GM12865 (cell line): ENCODE data around the gene PAPPA.

Experiments
- DNase-seq: peaks from one replicate; pipeline ENCODE4 v3.0.0; 2010; ENCODE audit warnings: low read depth
- H3K4me3 ChIP-seq: 2 replicates; pipeline ENCODE4 v1.5.1; 2011; ENCODE audit warnings: mild to moderate bottlenecking, low read depth, low read length, control low read depth
- TF ChIP-seq, protein P1 (sequence below): IDR thresholded peaks from 2 replicates; pipeline ENCODE4 v1.5.1; 2011; ENCODE audit warnings: low read length, control low read depth, low read depth, inconsistent platforms; ENCODE audit not compliant: insufficient read depth; ENCODE audit errors: missing control alignments

Gene PAPPA

DNA sequence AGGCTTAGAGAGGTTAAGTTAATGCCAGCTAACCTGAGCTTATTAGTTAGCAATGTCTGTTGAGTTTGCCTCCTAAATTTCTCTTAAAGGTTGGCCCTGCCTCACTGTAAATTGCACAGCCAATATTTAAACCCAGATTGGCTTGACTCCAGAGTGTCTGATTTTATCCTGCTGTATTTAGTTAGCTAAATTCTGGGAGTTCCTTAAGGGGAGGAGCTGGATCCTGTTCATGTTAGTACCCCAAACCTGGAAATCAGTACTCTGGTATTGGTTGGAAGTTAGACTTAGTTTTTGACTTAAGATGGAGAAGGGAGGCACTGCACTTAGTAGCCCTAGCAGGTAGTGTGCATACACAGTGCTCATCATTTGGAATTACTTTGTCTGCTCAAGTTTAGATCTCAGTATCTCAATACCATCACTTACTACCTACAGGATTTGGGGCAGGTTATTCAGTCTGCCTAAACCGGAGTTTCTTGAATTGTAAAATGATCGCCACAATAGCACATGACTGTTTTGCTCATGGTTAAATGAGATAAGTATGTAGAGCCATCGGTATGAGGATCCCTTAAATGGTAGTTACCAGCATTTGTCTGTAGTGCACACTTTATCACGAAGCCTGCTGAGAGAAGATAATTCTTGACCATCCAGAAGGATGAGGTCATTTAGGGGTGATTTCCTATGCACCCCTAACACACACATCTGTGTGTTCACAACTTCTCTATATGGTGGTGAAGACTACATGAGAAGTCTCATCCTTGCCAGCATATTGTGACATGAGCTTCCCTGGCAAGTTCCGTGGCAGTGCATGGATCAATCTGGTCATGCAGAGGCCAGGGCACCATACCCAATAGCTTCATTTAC, 268.8 kb downstream of the PAPPA start:
- H3K4me3 ChIP-seq = no peak overlapping the region
- DNase-seq = no peak
- TF ChIP-seq, protein P1, sequence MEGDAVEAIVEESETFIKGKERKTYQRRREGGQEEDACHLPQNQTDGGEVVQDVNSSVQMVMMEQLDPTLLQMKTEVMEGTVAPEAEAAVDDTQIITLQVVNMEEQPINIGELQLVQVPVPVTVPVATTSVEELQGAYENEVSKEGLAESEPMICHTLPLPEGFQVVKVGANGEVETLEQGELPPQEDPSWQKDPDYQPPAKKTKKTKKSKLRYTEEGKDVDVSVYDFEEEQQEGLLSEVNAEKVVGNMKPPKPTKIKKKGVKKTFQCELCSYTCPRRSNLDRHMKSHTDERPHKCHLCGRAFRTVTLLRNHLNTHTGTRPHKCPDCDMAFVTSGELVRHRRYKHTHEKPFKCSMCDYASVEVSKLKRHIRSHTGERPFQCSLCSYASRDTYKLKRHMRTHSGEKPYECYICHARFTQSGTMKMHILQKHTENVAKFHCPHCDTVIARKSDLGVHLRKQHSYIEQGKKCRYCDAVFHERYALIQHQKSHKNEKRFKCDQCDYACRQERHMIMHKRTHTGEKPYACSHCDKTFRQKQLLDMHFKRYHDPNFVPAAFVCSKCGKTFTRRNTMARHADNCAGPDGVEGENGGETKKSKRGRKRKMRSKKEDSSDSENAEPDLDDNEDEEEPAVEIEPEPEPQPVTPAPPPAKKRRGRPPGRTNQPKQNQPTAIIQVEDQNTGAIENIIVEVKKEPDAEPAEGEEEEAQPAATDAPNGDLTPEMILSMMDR = no peak

DNA sequence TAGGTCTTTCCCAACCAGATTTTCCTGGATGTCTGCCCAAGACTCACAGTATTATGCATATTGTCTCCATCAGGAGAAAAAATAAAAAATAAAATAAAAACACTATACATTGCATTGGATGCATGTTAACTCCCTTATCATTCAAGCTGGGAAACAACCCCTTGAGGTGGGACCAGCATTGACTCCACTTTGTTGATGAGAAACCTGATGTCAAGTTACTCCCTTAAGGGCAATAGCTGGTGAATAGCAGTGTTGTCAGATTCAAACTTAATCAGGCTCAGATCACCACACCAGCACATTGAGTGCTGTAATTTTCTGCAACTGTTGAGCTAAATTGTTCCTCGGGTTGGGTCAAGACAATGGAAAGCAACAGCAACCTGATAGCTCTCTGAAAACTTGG, 269.6 kb downstream of the PAPPA start:
- DNase-seq = no peak
- no peak overlapping the region for H3K4me3 ChIP-seq
- TF ChIP-seq, protein P1 = no peak

DNA sequence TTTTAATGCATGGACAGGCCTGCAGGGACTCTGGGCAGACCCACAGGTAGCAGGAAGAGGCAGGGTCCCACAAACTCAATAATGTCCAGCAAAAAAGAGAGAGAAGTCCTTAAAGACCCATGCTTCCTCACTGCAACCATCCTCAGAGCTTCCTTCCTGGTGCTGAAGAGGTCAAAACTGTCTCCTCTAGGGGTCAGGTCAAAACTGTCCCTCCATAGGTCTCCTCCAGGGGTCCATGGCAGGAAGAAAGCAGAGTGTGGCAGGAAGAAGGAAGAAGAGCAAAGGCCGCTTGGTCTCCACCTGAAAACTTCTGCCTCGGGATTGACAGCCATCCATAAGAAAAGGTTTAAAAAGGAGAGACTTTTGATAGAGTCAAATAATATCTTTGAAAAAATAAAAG, 271.7 kb downstream of the PAPPA start:
- TF ChIP-seq, protein P1 = no peak

DNA sequence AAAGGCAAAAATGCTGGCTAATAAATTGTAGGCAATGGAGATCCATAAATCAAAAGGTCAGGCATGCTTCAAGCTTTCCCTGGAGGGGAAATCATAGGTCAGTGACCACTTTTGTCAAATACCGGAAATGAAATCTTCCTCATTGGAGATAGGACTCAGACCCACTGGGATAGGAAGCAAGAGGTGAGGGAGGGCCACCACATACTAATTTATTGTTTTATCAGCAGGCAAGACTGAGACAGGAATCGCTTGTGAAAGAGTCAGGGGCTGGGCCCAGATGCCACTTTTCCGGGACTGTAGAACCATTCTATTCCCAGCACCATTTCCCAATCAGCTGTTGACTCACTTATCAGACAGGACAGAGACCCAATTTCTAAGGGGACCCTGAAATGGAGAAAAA, 277.3 kb downstream of the PAPPA start:
- TF ChIP-seq, protein P1 = no peak
- DNase-seq = no peak
- no peak overlapping the region for H3K4me3 ChIP-seq

More for the DNA sequence above, 271.7 kb downstream of the PAPPA start:
- no peak for DNase-seq
- no peak overlapping the region for H3K4me3 ChIP-seq

DNA sequence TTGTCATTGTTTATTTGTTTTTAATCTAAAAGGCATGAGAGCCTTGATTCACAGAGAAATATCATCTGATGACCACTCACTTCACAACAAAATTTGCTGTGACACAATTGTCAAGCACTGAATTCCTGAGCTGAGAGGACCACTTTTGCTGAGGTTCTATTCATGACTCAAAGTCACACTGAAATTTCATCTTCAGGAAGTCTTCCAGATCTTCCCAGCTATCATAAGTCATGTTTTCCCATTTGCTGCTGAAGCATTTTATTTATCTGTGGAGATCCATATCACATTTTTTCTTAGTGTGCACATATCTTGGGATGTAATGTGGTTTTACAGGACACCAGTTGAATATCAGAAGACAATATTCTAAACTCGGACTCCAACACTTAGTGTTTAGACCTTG, 278.5 kb downstream of the PAPPA start:
- no peak overlapping the region for H3K4me3 ChIP-seq
- no peak for DNase-seq
- TF ChIP-seq, protein P1 = no peak

DNA sequence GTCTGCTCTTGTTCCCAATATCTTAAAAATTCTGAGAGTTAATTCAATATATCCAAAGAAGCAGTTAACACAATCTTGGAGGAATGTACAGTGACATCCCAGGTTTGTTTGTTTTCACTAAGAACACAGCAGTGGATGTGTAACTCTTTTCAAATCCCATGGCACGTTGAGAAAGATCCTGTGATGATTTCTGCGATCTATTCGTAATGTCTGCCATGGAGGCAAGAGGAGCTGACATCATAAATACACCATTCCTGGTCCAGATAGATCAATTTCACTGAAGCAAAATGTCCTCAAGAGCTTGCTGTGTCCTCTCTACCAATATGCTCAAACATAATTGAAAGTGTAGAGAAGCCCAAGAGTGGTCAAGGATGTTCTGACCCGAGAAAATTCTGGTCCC, 280.7 kb downstream of the PAPPA start:
- DNase-seq = no peak
- H3K4me3 ChIP-seq = no peak overlapping the region
- TF ChIP-seq, protein P1 = no peak

DNA sequence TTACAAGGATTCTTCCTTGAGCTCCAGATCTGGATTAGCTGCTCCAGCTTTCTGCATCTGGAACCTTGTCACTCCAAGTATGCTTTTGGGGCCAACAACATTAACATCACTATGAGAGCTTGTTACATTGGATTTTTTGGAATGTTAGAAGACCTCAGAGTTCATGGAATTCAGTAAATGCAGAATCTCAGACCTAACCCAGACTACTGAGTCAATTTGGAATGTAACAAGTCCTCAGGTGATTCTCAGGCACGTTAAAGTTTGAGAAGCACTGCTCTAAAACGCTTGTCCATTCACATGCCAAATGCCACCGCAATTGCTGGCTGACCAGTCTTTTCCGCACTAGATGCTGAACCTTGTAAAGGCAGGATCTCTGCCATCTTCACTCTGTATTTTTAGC, 282.1 kb downstream of the PAPPA start:
- H3K4me3 ChIP-seq = no peak overlapping the region
- TF ChIP-seq, protein P1 = no peak
- DNase-seq = no peak
